Fibroblast of the aortic adventitia (primary cell): ENCODE results near the gene RBMS3. TPM values are rescaled to one million over a fixed set of nuclear protein-coding genes. Genes with fewer than 3 reads are reported as not detected.

ENCODE experiments used
- DNase-seq: peaks from one replicate; pipeline ENCODE4 v3.0.0-alpha.2; 2010; ENCODE audit warnings: low read depth
- H3K4me3 ChIP-seq: 2 replicates; pipeline ENCODE4 v1.5.1; 2011; ENCODE audit warnings: low read depth, mild to moderate bottlenecking, control low read depth, low read length, moderate library complexity
- CTCF ChIP-seq: IDR thresholded peaks from 2 replicates; pipeline ENCODE4 v1.5.1; 2011; ENCODE audit warnings: mild to moderate bottlenecking, low read length, control low read depth, inconsistent platforms; ENCODE audit not compliant: insufficient read depth
- total RNA-seq: library from RNA; depleted of rRNA; stranded (reverse); fragments of >200 nt; gene quantifications from 2 replicates; pipeline ENCODE4 v1.2.3, GENCODE V29; 2012; ENCODE audit warnings: low replicate concordance

RBMS3 gene
- total RNA-seq, 1 donor = 84.1 TPM

GRCh38 chr3:29747991-29748390 lies 467.1 kb downstream of the RBMS3 start:
- H3K4me3 ChIP-seq = no peak overlapping the region
- DNase-seq = no peak
- TF ChIP-seq CTCF = no peak

GRCh38 chr3:29751647-29752314 lies 470.9 kb downstream of the RBMS3 start:
- DNase-seq = no peak
- no peak for TF ChIP-seq CTCF
- H3K4me3 ChIP-seq = no peak overlapping the region

GRCh38 chr3:29754346-29754745 lies 473.5 kb downstream of the RBMS3 start:
- TF ChIP-seq CTCF = no peak
- no peak for DNase-seq
- no peak overlapping the region for H3K4me3 ChIP-seq

GRCh38 chr3:29755416-29755815 lies 474.5 kb downstream of the RBMS3 start:
- DNase-seq = no peak
- no peak for TF ChIP-seq CTCF
- no peak overlapping the region for H3K4me3 ChIP-seq

GRCh38 chr3:29757054-29757777 lies 476.3 kb downstream of the RBMS3 start:
- no peak overlapping the region for H3K4me3 ChIP-seq
- peak; percentile 47 for DNase-seq
- no peak for TF ChIP-seq CTCF

GRCh38 chr3:29758108-29758433 lies 477.2 kb downstream of the RBMS3 start:
- no peak for DNase-seq
- no peak for TF ChIP-seq CTCF
- H3K4me3 ChIP-seq = no peak overlapping the region
